GM18868 (cell line): Measurements from ENCODE around the gene NCAM2.

Experiments used
- ATAC-seq: cut with Tn5 transposase; IDR thresholded peaks from one replicate; pipeline ENCODE4 v1.9.1; 2021; ENCODE audit warnings: mild to moderate bottlenecking, moderate library complexity; ENCODE audit not compliant: unreplicated experiment

The NCAM2 gene

DNA sequence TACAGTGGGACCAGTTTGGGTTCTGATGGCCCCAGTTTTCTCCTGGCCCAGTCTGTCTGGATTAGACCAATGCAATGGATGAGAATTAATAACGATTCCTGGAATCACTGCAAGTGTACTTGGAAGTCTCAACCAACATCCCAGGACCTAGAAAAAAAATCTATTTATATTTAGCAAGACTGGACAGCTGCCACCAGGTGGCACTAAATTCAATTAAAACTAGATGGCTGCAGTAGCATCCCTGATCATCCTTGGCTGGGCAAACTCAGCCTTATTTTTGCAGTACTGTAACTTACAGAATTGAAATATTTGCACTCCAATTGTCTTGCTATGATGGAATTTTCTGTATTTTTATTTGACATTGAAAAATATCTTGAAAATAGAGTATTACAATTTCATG lies 165.7 kb downstream of the NCAM2 start:
- ATAC-seq = peak; percentile 80

DNA sequence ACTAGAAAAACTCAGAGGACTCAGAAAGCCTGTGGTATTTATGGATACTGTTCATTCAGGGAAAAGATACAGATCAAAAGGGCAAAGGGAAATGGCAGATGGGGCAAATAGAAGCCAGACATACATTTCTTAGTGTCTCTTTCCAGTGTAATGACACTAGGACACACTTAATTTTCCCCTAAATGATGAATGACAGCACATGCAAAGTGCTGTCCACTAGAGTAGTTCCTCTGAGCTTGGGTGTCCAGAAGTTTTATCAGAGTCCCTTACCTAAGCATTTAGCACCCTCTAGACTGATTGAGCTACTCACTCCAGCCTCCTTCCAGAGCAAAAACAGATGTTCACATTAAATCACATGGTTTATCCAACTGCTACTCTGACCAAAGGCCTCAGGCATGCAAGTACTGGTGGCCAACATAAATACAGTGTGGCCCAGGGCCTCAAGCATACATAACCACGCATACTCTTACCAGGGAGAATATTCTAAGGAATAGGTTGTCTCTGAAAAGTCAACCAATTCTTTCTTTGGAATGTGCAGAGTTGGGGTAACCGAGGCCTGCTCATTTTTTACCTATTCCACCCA lies 166.9 kb downstream of the NCAM2 start:
- no peak for ATAC-seq

DNA sequence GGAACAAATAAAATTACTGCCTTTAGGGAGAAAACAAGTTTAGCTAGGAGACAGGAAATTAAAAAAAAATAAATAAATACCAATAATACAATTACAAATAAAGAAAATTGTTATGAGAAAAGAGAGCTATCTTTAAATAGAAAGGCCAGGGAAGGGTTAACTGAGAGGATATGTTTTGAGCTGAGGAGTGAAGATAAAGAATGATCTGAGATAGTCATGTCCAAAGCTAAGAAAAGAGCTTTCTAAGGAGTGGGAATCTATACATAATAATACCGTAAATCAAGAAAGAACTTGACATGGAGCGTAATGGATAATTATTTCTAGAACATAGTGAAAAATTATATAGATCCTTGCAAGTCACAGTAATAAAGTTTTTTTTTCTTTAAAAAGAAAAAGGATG lies 176.5 kb downstream of the NCAM2 start:
- ATAC-seq = no peak

DNA sequence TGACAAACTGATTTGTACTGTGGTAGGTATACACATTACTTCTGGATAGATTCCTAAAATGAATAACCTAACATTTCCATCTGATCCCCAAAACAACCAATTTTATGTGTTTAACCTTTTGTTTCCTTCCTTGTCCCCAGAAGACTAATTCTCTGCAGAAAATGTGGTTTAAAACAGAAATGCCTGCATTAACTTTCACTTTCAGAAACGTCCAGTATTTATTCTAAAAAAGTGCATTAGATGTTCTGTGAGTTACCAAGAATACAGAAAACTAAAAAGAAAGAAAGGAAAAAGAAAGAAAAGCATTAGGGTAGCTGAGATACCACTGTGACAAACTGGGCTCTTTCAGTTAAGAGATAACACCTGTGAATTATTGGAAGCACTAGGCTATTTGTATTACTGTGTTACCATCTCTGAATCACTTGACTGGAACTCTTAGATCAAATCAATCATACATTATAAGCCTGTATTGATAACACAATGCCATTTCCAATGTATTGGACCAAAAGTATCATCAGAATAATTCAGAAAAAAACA lies 177.7 kb downstream of the NCAM2 start:
- no peak for ATAC-seq

DNA sequence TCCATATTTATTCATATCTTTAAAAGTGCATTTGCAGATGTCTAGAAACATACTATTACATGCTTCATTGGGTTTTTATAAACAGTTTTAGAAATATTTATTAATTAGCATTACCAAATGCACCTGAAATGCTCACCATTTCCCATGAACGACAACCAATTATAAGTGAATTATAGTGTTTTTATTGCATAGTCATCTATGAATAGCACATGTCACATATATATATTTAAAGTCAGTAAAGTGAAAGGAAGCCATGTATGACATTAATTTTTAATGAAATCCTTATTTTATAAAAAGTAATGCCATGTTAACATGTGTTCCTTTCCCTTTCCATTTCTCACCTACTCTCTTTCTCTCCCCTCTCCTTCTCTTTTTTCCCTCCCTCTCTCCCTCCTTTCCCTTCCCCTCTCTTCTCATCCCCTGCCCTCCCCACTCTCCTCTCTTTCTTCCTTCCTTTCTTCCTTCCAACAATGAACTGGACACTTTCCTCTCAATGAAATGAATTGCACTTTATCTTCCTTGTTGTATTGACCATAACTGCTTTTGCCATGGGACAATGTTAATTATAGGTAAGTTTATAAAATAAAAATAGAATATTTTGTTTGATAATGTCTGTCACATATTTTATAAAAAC lies 179.3 kb downstream of the NCAM2 start:
- no peak for ATAC-seq

DNA sequence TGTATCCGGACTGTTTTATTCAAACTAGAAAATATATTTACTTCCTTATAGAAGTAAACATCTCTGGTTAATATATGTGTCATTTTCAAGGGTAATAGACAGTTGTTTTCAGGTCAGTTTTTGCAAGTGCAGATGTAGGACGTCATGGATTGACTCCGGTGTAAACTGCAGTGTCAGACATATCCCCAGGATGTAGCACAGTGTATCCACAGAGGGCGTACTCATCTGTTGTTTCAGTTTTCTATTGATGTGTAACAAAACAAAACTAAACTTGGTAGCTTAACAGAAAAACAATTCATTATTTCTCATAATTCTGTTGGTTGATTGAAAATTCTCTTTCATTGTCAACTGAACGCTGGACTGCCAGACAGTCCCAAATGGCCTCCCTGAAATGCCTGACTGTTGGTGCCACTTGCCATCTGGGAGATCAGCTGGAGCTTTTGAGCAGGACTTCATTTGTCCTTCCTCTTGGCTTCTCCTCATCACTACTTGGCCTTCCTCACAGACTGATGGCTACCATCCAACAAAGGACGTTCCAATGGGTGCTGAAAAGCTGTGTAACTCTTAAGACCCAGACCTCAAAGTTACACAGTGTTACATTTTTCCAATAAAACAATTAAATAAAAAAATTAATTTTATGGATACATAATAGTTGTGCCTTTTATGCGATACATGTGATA lies 181.6 kb downstream of the NCAM2 start:
- ATAC-seq = no peak

DNA sequence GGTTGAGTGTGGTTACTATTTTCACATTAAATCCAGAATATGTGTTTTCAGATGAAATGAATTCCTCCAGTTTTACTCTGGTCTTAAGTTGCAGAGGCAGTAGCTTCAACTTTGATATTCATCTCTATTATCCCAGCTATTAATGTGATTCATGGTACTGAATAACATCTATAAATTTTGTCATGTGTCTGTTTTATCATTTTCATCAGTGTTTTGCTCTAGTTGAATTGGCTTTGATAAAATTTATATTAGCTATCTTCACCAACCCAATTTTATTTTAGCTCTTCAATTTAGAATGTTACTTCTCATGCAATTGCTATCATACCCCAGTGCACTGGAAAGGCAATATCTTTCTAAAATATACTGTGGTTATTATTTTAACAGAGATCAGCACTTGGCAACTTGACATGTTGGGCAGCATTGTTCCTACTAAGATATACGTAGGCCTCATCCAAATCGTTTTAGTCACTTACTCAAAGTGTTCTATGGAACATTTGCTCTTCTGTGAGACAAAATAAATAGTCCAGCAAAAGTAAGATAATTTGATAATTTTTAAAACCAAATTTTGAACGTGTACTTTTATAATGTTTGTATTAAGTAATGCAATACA lies 184.3 kb downstream of the NCAM2 start:
- no peak for ATAC-seq

DNA sequence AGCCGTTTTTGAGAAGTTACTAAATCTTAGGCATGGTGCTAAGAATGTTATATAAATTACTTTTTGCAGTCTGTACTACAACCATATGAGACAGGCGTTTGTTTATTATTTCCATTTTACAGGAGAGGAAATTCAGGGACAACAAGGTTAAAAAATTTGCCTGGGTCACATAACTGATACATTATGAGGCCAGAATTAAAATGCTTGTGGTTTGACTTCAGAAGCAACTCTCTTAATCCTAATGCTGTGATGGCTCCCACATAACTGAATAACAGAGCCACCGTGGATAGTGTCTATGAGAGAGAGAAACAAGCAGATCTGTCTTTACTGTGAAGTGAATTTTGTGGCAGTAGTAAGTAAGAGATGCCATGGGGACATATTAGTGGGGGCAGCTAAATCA lies 184.9 kb downstream of the NCAM2 start:
- ATAC-seq = no peak

DNA sequence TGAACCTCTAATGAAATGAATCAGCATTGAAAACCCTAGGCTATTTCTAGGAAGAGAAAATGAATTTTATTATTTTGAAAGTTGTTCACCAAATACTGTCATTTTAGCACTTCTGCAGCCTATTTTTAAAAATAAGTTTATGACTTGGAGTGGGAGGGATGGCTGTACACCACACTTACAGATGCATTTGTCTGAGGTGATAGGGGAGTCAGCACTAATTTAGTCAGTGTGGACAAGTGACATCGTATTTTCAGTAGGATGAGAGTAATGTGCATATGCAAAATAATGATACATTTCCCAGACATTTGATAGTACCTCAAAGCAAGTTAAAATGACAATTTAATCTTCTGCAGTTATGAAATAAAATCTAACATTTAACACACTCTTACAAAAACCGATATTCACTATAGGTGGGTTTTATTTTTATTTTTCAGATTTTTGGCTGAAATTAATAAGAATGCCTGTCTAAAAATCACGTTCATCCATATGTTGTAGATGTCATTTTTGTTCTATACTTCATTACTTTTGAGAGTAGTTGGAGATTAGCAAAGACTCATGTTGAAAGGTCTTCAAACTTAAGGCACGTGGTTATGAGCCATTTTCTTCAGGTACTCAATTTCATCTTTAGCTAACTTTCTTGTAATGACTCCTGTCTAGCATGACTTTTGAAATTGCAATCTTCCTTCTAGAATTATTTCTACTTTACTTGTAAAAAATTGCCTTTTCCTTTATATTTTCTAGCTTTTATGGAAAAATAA lies 186.7 kb downstream of the NCAM2 start:
- no peak for ATAC-seq

DNA sequence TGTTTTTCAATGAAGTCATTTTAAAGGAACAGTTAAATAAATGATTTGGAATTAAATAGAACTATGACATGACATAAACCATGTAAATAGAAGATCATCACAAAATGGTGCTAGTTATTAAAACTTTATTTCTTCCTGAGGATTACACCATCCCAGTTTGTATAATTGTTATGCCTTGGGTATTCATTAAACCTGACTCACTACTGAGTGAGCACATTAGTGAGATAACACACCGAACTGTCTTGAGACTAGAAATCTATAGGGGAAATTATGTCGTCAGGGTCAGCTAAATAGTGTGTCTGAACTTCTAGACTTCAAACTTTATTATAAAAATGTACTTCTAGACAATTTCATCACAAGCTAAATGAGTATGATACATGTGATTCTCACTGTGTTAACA lies 189.4 kb downstream of the NCAM2 start:
- ATAC-seq = no peak

DNA sequence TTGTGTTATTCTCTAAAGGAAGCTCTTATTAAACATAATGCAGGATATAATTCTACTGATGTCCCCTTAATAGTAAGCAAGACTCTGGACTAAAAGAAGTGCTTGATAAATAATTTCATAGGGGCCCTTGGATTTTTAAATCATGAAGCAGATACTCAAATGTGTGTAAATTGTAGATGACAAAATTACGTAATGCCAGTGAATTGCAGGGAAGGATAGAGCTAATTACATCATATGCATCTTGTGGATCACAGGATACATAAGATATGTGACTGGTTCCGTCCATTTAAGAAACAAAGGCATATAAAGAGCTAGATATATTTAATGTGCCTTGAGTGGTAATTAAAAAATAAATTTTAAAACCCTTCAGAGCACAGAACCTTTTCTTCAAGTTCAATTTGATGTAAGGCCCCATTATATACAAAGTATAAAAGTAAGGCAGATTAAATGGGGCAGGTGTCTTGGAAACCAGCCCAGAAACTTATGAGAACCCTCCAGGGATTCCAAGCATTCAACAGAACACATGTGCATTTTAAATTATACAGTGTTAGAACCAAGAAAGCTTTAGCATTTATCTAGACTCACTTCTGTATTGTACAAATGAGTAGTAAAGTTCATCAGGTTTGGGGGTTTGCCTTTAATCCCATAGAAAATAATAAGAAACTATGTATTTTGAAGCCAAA lies 190.4 kb downstream of the NCAM2 start:
- ATAC-seq = no peak

DNA sequence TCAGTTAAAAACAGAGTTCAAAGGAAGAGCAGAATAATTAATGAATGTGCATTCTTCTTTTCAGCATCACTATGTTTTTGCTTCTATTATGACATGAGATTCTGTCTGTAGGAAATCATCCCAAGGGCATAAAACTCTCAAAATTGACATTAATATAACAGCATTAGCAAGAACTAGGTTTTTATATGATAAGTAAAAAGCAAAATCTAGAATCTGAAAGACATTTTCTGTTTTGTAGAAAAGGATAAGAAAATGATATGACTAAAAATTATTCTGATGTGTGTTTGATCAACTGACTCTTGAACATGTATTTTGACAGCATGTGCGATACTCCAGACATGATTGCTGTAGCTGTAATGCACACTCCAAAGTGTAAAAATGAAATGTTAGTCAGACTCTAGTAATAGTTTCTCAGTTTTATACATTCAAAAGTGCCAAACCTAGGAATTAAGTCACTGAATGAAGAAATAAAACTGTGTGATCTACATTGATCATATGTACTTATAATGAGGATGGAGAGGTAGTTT lies 197.3 kb downstream of the NCAM2 start:
- ATAC-seq = no peak

DNA sequence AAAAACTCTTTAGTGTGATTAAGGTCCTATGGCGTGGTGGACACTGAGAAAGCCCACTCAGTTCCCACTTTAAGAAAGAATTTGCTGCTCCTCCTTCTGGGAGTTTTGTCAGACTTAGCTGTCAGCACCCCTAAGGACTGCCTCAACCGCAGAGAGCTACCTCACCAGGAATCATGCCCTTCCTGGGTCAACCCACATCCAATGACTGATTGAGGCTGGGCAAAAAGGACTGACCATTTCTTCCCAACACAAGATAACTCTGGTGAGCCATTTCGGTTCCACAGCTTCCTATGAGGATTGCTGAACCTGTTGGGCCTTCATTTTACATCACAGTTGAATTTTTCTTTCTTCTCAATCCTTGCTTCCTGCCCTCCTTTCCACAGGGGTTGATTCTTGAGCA lies 197.9 kb downstream of the NCAM2 start:
- ATAC-seq = no peak

DNA sequence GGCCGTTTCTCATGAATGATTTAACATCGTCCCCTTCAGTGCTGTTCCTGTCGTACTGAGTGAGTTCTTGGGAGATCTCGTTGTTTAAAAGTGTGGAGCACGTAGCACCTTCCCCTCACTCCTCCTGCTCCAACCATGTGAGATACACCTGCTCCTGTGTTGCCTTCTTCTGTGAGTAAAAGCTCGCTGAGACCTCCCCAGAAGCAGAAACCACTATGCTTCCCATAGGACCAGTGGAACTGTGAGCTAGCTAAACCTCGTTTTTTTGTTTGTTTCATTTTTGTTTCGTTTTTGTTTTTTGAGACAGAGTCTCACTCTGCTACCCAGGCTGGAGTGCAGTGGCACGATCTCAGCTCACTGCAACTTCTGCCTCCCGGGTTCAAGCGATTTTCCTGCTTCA lies 198.6 kb downstream of the NCAM2 start:
- no peak for ATAC-seq

DNA sequence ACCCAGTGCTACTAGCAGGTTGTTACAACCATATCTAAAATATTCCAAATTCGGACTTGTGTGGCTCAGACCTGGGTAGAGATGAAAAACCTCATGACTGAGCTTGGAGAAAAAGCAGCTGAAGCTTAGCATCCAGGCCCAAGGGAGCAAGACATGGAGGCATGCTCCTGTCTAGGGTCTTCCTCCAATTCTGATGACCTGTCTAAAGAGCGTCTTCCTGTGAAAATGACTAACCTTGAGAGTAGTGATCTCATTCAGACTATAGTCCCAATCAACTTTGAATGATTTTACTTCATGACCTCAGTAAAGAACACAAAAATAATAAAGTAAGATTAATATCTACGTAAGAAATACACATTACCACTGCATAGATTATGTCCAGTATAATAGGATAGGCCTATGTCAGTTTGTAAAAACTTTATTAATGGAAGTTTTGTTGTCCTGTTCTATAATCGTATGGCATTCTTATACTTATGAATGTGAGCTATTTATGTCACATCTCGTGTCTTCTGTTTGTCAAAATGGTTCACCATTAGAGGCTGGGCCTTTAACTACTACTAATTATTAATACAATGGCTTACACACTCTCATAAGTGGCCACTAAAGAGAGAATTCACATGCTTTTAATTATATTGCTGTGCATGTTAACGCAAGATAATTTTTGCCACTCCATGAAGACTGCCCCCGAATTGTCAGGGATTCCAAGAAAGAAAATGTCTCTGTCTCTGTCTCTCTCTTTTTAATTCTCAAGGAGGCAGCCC lies 201.3 kb downstream of the NCAM2 start:
- ATAC-seq = no peak

DNA sequence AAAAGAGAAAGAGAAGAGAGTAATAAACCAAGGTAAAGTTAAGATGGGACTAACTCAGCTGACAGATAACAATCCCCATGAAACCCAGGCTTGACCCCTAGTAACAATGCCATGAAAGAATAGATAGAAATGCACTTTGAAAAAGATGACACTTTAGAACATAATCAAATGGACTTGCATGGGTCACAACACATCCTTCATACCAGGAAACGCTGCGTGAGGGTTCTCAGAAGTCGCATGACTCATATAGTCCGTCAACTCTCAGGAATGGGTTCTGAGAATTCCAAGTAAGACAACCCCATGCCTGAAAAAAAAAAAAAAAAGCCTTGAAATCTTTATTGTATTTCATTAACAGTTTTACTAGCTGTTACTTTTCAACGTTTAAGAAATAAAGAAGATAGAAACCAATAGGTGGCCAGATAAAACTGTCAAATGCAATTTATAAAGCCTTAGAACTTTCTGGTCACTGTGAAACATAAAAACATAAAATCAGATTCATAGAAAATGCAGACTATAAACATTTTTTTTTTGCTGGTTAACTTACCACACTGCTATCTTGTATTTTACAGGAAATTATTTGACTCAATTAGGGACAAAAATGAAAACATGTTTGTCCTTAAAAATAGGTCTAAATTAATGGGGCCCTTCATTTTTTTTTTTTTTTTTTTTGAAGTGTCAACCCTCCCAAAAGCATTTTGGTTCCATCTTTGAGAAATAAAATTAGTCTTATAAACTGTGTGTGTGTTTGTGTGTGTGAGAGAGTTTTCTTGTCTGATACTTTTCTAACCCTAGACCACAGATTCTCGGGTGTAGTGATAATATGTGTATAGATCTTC lies 202.1 kb downstream of the NCAM2 start:
- ATAC-seq = no peak

DNA sequence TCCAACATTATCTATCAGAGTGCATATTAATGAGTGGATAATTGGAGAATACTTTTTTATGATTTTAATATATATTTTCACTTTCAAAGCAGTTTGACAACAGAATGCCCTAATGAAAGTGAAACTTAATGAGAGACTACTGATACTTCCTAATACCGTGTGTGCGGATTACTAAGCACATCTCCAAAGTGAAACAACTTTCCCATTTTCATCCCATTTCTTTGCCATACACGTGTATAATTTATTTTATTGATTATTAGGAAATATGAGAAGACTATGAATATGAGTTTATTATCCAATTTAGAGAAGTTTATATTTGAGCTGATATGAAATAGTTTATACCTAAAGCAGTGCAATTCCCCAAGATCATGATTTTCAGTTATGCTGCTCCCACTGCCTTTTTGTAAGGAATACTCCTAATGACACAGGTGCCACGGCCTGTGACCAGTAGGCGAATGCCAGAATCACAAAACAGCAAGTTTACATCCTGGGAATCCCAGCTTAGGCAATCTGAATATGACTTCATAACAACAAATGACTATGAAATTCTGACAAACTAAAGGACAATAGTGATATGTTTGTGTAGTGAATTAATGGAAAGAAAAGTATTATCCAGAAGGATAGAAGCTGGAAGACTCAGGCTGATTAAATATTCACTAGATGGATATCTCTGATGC lies 202.9 kb downstream of the NCAM2 start:
- ATAC-seq = no peak

DNA sequence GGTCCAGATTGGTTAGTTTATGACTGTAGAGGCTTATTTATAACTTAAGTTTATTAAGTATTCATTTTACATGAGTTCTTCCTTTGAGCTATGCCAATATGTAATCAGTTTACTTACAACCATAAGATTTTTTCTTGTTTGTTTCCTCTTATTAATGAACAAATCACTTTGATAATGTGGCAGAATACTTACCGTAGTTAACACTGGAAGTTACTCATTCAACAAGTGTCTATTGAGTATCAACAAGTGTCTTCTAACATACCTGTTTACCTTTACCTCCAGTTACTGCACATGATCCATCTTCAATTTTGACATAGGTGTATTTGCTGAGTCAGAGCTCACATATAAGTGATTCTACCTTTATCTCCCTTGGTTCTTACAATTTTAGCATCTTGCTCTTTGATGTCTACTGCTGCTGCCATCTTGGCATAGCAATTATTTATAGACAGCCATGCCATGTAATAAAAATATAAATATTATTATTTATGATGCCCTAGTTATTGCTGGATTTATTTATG lies 205.7 kb downstream of the NCAM2 start:
- ATAC-seq = no peak
